Left ventricle myocardium inferior (tissue), 1 donor: ENCODE results near the gene CACNG6. TPM values are rescaled to one million over a fixed set of nuclear protein-coding genes. Genes with fewer than 3 reads are reported as not detected.

Experiments used
- DNase-seq: peaks from one replicate; pipeline ENCODE4 v3.0.0-alpha.2; 2020
- H3K27ac ChIP-seq: fragments of 200-600 bp; replicated peaks from 2 replicates; pipeline ENCODE4 v1.8.0; 2021
- H3K27me3 ChIP-seq: fragments of 200-600 bp; 2 replicates; pipeline ENCODE4 v1.8.0; 2021; ENCODE audit warnings: low read depth
- H3K36me3 ChIP-seq: fragments of 200-600 bp; 2 replicates; pipeline ENCODE4 v1.8.0; 2021
- H3K4me1 ChIP-seq: fragments of 200-600 bp; 2 replicates; pipeline ENCODE4 v1.8.0; 2021
- H3K4me3 ChIP-seq: fragments of 200-600 bp; 2 replicates; pipeline ENCODE4 v1.8.0; 2021; ENCODE audit warnings: mild to moderate bottlenecking, moderate library complexity
- H3K9me3 ChIP-seq: fragments of 200-600 bp; replicated peaks from 2 replicates; pipeline ENCODE4 v1.8.0; 2021
- CTCF ChIP-seq: fragments of 200-600 bp; IDR thresholded peaks from 2 replicates; pipeline ENCODE4 v1.8.0; 2021; ENCODE audit warnings: antibody characterized with exemption, mild to moderate bottlenecking, borderline replicate concordance
- intact Hi-C: fragments of 100-400 bp; cut with micrococcal nuclease; formaldehyde crosslinking; loops from one replicate; pipeline ENCODE4 v1.11.0; 2022
- total RNA-seq: library from RNA; stranded (reverse); fragmentation: NEBNext Ultra II Directional; extraction: Animal tissue kit (Norgen Biotek cat#: 25700); gene quantifications from one replicate; pipeline ENCODE4 v1.2.1, GENCODE V29; 2021
- donor health status: DM: no; HTN: yes; CAD: no; lungs with severe emphysema.

CACNG6 gene
- total RNA-seq, 1 donor from 2014 or later, result not detected

DNA sequence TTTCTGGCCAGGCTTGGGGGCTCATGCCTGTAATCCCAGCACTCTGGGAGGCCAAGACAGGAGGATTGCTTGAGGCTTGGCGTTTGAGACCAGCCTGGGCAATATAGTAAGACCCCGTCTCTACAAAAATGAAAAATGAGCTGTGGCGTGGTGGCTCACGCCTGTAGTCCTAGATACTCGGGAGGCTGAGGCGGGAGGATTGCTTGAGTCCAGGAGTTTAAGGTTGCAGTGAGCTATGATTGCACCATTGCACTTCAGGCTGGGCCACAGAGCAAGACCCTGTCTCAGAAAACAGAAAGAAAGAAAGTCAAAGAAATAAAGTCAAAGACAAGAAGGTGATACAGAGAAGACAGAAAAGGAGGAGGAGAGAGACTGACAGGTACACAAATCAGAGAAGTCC lies 2.5 kb upstream of the CACNG6 start:
- Histone ChIP-seq H3K27me3 (peaks cover 73% of the 10 kb centered on the region), H3K4me1 (peaks cover 6% of the 10 kb centered on the region), H3K4me3 (no peak overlapping the region), H3K27ac (no peak overlapping the region), H3K36me3 (no peaks in the 10 kb centered on the region), H3K9me3 (no peaks in the 10 kb centered on the region)
- TF ChIP-seq CTCF, result no peak
- no peak for DNase-seq
- intact Hi-C loops, result no loop called here

DNA sequence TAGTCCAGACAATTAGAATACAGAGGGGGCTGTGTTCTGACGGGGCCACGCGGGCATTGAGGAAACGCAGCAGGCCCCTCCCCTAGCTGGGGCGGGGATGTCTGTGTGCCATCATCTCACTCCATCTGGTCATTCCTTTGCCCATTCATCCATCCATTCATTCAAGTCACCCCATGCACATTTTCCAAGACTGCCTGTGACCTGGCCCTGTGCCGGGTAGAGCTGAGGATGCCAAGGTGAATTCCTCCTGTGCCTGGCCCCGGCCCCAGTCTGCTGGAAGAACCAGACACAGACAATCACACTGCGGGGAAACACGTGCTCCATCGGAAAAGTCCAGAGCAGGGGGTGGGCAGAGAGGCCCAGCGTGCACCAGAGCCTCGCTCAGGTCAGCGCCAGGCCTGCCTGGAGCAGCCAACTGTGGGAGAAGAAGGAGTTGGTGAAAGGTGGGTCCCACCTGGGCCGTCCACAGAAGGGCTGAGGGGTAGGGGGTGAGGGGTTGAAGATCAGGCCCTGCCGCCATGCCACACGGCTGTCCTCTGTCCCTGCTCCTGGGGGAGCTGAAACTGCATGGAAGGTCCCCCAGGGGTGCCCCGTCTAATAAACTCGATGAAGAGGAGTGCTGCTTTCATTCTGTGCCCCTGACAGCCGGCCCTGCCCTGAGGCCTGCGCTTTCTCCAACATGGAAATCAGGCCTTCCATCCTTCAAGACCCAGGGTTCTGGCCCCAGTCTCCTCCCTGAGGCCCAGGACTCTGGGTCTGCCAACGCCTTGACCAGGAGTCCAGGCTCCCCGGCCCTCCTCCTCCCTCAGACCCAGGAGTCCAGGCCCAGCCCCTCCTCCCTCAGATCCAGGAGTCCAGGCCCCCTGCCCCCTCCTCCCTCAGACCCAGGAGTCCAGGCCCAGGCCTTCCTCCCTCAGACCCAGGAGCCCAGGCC lies 1.6 kb upstream of the CACNG6 start:
- intact Hi-C loops, result no loop called here
- Histone ChIP-seq H3K9me3 (no peaks in the 10 kb centered on the region), H3K4me3 (no peak overlapping the region), H3K27me3 (peaks cover 73% of the 10 kb centered on the region), H3K36me3 (no peaks in the 10 kb centered on the region), H3K27ac (no peak overlapping the region), H3K4me1 (peaks cover 6% of the 10 kb centered on the region)
- no peak for DNase-seq
- TF ChIP-seq CTCF, result no peak

GRCh38 chr19:53992211-53992610 lies 774 bp downstream of the CACNG6 start:
- Histone ChIP-seq H3K27ac (no peak overlapping the region), H3K36me3 (no peaks in the 10 kb centered on the region), H3K27me3 (peaks cover 84% of the 10 kb centered on the region), H3K4me1 (peaks cover 6% of the 10 kb centered on the region), H3K4me3 (no peak overlapping the region), H3K9me3 (no peaks in the 10 kb centered on the region)
- no peak for DNase-seq
- intact Hi-C loops, result no loop called here
- no peak for TF ChIP-seq CTCF

- no peaks in the 10 kb centered on the region for H3K36me3 ChIP-seq
- H3K4me3 ChIP-seq, result no peak overlapping the region
- H3K9me3 ChIP-seq, result no peaks in the 10 kb centered on the region
- no peak for TF ChIP-seq CTCF
- DNase-seq, result no peak
- intact Hi-C loops, result no loop called here
- no peak overlapping the region for H3K27ac ChIP-seq
- H3K4me1 ChIP-seq, result peaks cover 6% of the 10 kb centered on the region
- peaks cover 87% of the 10 kb centered on the region for H3K27me3 ChIP-seq
Measured at GRCh38 chr19:53992815-53993214, 1.4 kb downstream of the CACNG6 start.

GRCh38 chr19:53993448-53993847 lies 2.0 kb downstream of the CACNG6 start:
- DNase-seq, result no peak
- intact Hi-C loops, result no loop called here
- Histone ChIP-seq H3K9me3 (no peaks in the 10 kb centered on the region), H3K27ac (no peak overlapping the region), H3K4me1 (peaks cover 6% of the 10 kb centered on the region), H3K36me3 (no peaks in the 10 kb centered on the region), H3K4me3 (no peak overlapping the region), H3K27me3 (peaks cover 92% of the 10 kb centered on the region)
- TF ChIP-seq CTCF, result no peak
